Endodermal cell (in vitro differentiated cells): ENCODE data around the gene SNPH. TPM values are rescaled to one million over a fixed set of nuclear protein-coding genes. Genes with fewer than 3 reads are reported as not detected.

Experiments used
- DNase-seq: peaks from one replicate; pipeline ENCODE4 v3.0.0-alpha.2; 2017
- H3K27ac ChIP-seq: 2 replicates; pipeline ENCODE4 v1.5.1; 2013; ENCODE audit warnings: mild to moderate bottlenecking, low read depth, low read length, moderate library complexity
- H3K27me3 ChIP-seq: 2 replicates; pipeline ENCODE4 v1.6.1; 2013; ENCODE audit warnings: mild to moderate bottlenecking, low read length, moderate library complexity; ENCODE audit not compliant: insufficient read depth, control insufficient read depth, poor library complexity, severe bottlenecking
- H3K36me3 ChIP-seq: 2 replicates; pipeline ENCODE4 v1.7.0; 2013; ENCODE audit warnings: mild to moderate bottlenecking, low read length, moderate library complexity; ENCODE audit not compliant: control insufficient read depth, insufficient read depth
- H3K4me1 ChIP-seq: one replicate; pipeline ENCODE4 v1.7.0; 2013; ENCODE audit warnings: low read length; ENCODE audit not compliant: control insufficient read depth, insufficient read depth
- H3K4me3 ChIP-seq: 2 replicates; pipeline ENCODE4 v1.5.1; 2013; ENCODE audit warnings: mild to moderate bottlenecking, low read length, moderate library complexity
- H3K9ac ChIP-seq: 2 replicates; pipeline ENCODE4 v1.6.1; 2013; ENCODE audit warnings: mild to moderate bottlenecking, low read length, moderate library complexity; ENCODE audit not compliant: poor library complexity, severe bottlenecking; ENCODE audit errors: extremely low read depth
- H3K9me3 ChIP-seq: 2 replicates; pipeline ENCODE4 v1.6.1; 2013; ENCODE audit warnings: mild to moderate bottlenecking, low read length, moderate library complexity; ENCODE audit not compliant: control insufficient read depth
- H3K27ac Mint-ChIP-seq: 2 replicates; pipeline ENCODE4 v1.8.0; 2020; ENCODE audit warnings: mixed read lengths
- H3K27me3 Mint-ChIP-seq: 2 replicates; pipeline ENCODE4 v1.8.0; 2021; ENCODE audit warnings: mild to moderate bottlenecking, mixed read lengths; ENCODE audit not compliant: insufficient read depth
- H3K36me3 Mint-ChIP-seq: 2 replicates; pipeline ENCODE4 v1.8.0; 2020; ENCODE audit warnings: low read depth, mixed read lengths
- H3K4me1 Mint-ChIP-seq: 2 replicates; pipeline ENCODE4 v1.8.0; 2020; ENCODE audit warnings: mixed read lengths
- H3K4me3 Mint-ChIP-seq: 2 replicates; pipeline ENCODE4 v1.8.0; 2020; ENCODE audit warnings: mild to moderate bottlenecking, moderate library complexity, mixed read lengths
- H3K9me3 Mint-ChIP-seq: 2 replicates; pipeline ENCODE4 v1.8.0; 2020; ENCODE audit warnings: mild to moderate bottlenecking, mixed read lengths
- WGBS, 2 experiments: methylation state at CpG; one replicate each; pipeline versions ENCODE4 v1.1.5 to v1.1.7; 2013; ENCODE audit warnings: missing lambda C conversion rate in 2 of 2, mixed read lengths in 1 of 2; ENCODE audit not compliant: insufficient coverage in 1 of 2, insufficient read length in 1 of 2; 5-methylcytosine and 5-hydroxymethylcytosine counted together
- total RNA-seq, 2 donors: library from RNA; stranded (reverse); fragmentation: NEBNext Ultra II Directional in 1 of 2; extraction: Animal tissue kit (Norgen Biotek cat#: 25700) in 1 of 2; gene quantifications; 2 replicates in 1 of 2; 3 replicates in 1 of 2; pipeline ENCODE4 v1.2.1, GENCODE V29; 2021
- TF ChIP-seq, protein P1 (sequence below): fragments of 200-600 bp; sonication (generic); conservative IDR thresholded peaks from 2 replicates; pipeline ENCODE4 v1.5.0; 2021; ENCODE audit warnings: antibody characterized with exemption, mild to moderate bottlenecking

SNPH gene
- total RNA-seq, 2 donors from 2014 or later, result 2.2 to 4.9 TPM

DNA sequence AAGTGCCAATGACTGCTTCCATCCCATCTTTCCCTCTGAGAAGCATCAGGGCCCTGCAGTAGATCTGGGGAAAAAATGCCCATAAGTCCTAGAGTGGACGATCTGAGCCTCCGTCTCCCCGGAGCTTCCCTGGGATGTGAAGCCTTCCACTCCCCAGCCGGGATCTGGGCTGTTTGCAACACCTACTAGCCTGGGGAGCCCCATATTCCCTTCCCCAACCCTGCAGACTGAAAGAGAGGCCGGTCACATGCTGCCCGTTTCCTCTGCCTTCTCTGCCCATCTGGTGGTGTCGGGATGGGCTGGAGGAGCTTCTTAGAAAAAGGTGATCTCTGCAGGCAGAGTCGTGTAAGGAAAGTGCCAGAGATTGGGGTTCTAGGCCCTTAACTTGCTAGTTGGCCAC is 1.1 kb downstream of the SNPH start:
- Mint-ChIP-seq H3K27me3 (peaks cover 8% of the 10 kb centered on the region), H3K36me3 (no peaks in the 10 kb centered on the region), H3K27ac (no peak overlapping the region), H3K4me1 (peaks cover 21% of the 10 kb centered on the region), H3K4me3 (peak overlapping the region; percentile 56), H3K9me3 (no peaks in the 10 kb centered on the region)
- Histone ChIP-seq H3K4me1 (peaks cover 8% of the 10 kb centered on the region), H3K27me3 (peaks cover 5% of the 10 kb centered on the region), H3K9me3 (no peaks in the 10 kb centered on the region), H3K4me3 (peak overlapping the region; percentile 78), H3K36me3 (no peaks in the 10 kb centered on the region), H3K27ac (no peak overlapping the region), H3K9ac (no peak overlapping the region)
- peak; percentile 62 for DNase-seq
- WGBS, 2 experiments, result 66 to 70% methylated on average over 3 to 8 of the region's 8 CpGs
- TF ChIP-seq, protein P1, sequence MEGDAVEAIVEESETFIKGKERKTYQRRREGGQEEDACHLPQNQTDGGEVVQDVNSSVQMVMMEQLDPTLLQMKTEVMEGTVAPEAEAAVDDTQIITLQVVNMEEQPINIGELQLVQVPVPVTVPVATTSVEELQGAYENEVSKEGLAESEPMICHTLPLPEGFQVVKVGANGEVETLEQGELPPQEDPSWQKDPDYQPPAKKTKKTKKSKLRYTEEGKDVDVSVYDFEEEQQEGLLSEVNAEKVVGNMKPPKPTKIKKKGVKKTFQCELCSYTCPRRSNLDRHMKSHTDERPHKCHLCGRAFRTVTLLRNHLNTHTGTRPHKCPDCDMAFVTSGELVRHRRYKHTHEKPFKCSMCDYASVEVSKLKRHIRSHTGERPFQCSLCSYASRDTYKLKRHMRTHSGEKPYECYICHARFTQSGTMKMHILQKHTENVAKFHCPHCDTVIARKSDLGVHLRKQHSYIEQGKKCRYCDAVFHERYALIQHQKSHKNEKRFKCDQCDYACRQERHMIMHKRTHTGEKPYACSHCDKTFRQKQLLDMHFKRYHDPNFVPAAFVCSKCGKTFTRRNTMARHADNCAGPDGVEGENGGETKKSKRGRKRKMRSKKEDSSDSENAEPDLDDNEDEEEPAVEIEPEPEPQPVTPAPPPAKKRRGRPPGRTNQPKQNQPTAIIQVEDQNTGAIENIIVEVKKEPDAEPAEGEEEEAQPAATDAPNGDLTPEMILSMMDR, result no peak

DNA sequence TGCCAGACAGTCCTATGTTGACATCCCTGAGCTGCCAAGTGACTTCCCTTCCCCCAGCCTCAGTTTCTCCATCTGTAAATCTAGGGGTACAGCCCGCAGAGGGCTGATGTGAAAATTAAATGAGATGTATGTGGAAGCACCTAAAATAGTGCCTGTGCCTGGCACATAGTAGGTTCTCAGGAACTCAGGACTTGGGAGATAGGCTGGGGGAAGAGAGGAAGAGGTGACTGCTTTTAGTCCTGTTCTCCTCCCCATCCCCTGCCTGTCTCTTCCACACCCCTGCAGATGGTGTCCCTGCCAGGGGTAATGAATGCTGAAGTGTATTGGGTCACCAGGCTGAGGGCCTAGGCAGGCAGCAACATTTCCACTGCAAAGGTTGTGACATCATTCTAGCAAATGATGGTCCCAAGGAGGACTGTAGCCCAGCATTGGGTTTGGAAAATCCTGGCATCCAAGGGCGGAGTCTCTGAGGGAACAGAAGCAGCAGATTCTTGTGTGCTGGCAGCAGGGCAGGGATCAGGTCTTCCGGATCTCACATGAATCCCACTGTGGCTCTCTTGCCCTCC is 1.8 kb downstream of the SNPH start:
- H3K27me3 Mint-ChIP-seq, result peaks cover 8% of the 10 kb centered on the region
- 85 to 88% methylated on average over 2 to 3 of the region's 3 CpGs for WGBS, 2 experiments

DNA sequence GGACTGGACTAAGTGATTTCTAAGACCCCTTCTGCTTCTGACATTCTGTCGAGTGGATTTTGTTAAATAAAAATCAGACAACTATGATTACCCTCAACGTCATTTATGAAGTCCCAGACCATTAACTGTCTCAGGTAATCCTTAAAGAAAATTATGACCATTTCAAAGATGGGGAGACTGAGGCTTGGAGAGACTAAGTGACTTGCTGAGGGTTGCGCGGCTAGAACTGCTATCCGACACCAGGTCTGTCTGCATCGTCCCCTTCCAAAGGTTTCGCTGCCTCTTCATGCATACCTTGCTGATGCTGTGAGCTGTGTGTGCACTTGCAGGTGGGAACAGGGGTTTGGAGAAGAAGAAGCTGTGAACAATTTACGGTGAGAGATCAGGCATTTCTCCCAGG is 3.1 kb downstream of the SNPH start:
- H3K27ac ChIP-seq, result no peak overlapping the region
- 94 to 98% methylated on average over 5 to 8 of the region's 8 CpGs for WGBS, 2 experiments
- no peak overlapping the region for H3K9ac ChIP-seq
- TF ChIP-seq, protein P1, result no peak
- Mint-ChIP-seq H3K4me1 (peaks cover 21% of the 10 kb centered on the region), H3K27ac (no peak overlapping the region), H3K4me3 (no peak overlapping the region), H3K36me3 (no peaks in the 10 kb centered on the region), H3K9me3 (no peaks in the 10 kb centered on the region), H3K27me3 (peaks cover 8% of the 10 kb centered on the region)
- no peaks in the 10 kb centered on the region for H3K9me3 ChIP-seq
- H3K27me3 ChIP-seq, result peaks cover 5% of the 10 kb centered on the region
- H3K4me3 ChIP-seq, result no peak overlapping the region
- peaks cover 4% of the 10 kb centered on the region for H3K4me1 ChIP-seq
- no peak for DNase-seq
- H3K36me3 ChIP-seq, result no peaks in the 10 kb centered on the region

More for the DNA sequence above, 1.8 kb downstream of the SNPH start:
- Histone ChIP-seq H3K27ac (no peak overlapping the region), H3K4me1 (peaks cover 8% of the 10 kb centered on the region), H3K4me3 (no peak overlapping the region), H3K36me3 (no peaks in the 10 kb centered on the region), H3K27me3 (peaks cover 5% of the 10 kb centered on the region), H3K9ac (no peak overlapping the region), H3K9me3 (no peaks in the 10 kb centered on the region)
- no peak for DNase-seq
- Mint-ChIP-seq H3K36me3 (no peaks in the 10 kb centered on the region), H3K9me3 (no peaks in the 10 kb centered on the region), H3K4me1 (peaks cover 21% of the 10 kb centered on the region), H3K27ac (no peak overlapping the region), H3K4me3 (peak overlapping the region; percentile 56)
- TF ChIP-seq, protein P1, result no peak
